Smooth muscle cell of trachea (primary cell): ENCODE results near the gene HLA-B. TPM values are rescaled to one million over a fixed set of nuclear protein-coding genes. Genes with fewer than 3 reads are reported as not detected.

Experiments used
- total RNA-seq: library from RNA; depleted of rRNA; stranded (reverse); fragments of >200 nt; gene quantifications from 2 replicates; pipeline ENCODE4 v1.2.1, GENCODE V29; 2014

The HLA-B gene
- 301 and 427 TPM in 2 replicates for total RNA-seq

DNA sequence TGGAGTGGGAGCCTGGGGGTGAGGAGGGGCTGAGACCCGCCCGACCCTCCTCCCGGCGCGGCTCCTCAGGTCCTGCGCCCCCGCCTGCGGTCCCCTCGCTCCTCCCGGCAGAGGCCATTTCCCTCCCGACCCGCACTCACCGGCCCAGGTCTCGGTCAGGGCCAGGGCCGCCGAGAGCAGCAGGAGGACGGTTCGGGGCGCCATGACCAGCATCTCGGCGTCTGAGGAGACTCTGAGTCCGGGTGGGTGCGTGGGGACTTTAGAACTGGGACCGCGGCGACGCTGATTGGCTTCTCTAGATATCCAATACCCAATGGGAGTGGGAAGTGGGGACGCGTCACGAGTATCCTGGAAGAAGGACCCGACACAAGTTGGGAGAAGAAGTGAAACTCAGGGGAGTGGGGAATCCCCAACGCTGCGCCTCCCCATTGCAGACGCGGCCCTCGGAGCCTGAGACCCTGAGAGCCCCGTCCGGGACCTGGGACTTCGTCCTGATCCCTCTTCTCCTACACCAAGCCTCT is at the start of gene HLA-B:
Gene HLA-B (minus strand): TSS at position 234 of the 521 bp plus-strand sequence. CDS start 21 bp downstream, at position 213.

DNA sequence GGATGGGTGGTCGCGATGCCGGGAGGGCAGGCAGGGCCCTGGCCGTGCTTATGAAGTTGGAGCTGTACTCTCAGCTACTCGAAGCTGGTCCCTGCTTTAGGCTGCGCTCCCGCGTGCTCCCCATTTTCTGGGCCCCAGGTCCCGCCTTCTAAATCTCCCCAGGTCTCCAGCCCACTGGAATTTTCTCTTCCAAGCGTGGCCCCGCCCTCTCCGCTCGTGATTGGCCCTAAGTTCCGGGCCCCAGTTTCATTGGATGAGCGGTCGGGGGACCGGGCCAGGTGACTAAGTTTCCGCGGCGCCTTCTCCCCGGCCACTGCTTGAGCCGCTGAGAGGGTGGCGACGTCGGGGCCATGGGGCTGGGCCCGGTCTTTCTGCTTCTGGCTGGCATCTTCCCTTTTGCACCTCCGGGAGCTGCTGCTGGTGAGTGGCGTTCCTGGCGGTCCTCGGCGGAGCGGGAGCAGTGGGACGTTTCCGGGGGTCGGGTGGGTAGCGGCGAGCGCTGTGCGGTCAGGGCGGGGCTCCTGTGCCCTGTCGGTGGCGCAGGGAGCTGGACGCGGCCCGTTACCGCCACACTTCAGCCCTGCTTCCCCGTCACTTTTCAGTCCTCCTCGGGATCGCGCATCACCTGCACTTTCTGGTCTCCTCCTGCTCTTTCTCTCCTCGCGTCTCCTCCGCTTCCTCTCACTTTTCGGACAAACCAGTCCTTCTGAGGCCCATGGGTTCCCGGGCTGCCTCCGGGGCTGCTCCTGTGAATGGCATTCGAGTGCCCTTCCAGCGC is 46.5 kb upstream of the HLA-B start, which contains the start of gene MICA:
Gene MICA (plus strand): TSS at position 313 of the 778 bp plus-strand sequence. CDS start 38 bp downstream, at position 351.

Other genes starting within 250 kb of the HLA-B start
- not detected in 2 replicates for gene C6orf15, start 244.6 kb downstream of the HLA-B start, total RNA-seq
- 0.29 and 0.99 TPM in 2 replicates for gene PSORS1C1, start 242.4 kb downstream of the HLA-B start, total RNA-seq
- gene CDSN, start 236.7 kb downstream of the HLA-B start, total RNA-seq, result not detected in 2 replicates
- not detected in 2 replicates for gene PSORS1C2, start 218.1 kb downstream of the HLA-B start, total RNA-seq
- gene CCHCR1, start 199.4 kb downstream of the HLA-B start, total RNA-seq, result 20.2 and 22.0 TPM in 2 replicates
- 4.5 and 23.1 TPM in 2 replicates for gene TCF19, start 198.6 kb downstream of the HLA-B start, total RNA-seq
- 0.33 TPM in 1 of 2 replicates, not detected in the other for gene POU5F1, start 186.5 kb downstream of the HLA-B start, total RNA-seq
- 318 and 398 TPM in 2 replicates for gene HLA-C, start 85.1 kb downstream of the HLA-B start, total RNA-seq
- 34.9 and 37.7 TPM in 2 replicates for gene MICA, start 46.4 kb upstream of the HLA-B start, total RNA-seq
- 8.4 and 10.5 TPM in 2 replicates for gene MICB, start 141.0 kb upstream of the HLA-B start, total RNA-seq
- not detected in 2 replicates for gene MCCD1, start 171.8 kb upstream of the HLA-B start, total RNA-seq
- gene DDX39B, start 184.8 kb upstream of the HLA-B start, total RNA-seq, result 332 and 492 TPM in 2 replicates
- 5.5 and 5.7 TPM in 2 replicates for gene ATP6V1G2, start 189.4 kb upstream of the HLA-B start, total RNA-seq
- gene NFKBIL1, start 190.4 kb upstream of the HLA-B start, total RNA-seq, result 23.3 and 41.0 TPM in 2 replicates
- gene LTA, start 215.1 kb upstream of the HLA-B start, total RNA-seq, result not detected in 2 replicates
- not detected in 2 replicates for gene TNF, start 218.4 kb upstream of the HLA-B start, total RNA-seq
- not detected in 2 replicates for gene LTB, start 225.2 kb upstream of the HLA-B start, total RNA-seq
- not detected in 2 replicates for gene LST1, start 229.1 kb upstream of the HLA-B start, total RNA-seq
- gene NCR3, start 235.8 kb upstream of the HLA-B start, total RNA-seq, result not detected in 2 replicates